ENCODE measurements around the gene RASGEF1C.
A peak's percentile ranks its signal among the peaks of the same experiment; 100 is the strongest.
"Not testable (repeated sequence)": the region's sequence is repeated elsewhere in the genome, so short reads cannot be mapped to it uniquely, and the experiment has no call there.

The RASGEF1C gene

DNA sequence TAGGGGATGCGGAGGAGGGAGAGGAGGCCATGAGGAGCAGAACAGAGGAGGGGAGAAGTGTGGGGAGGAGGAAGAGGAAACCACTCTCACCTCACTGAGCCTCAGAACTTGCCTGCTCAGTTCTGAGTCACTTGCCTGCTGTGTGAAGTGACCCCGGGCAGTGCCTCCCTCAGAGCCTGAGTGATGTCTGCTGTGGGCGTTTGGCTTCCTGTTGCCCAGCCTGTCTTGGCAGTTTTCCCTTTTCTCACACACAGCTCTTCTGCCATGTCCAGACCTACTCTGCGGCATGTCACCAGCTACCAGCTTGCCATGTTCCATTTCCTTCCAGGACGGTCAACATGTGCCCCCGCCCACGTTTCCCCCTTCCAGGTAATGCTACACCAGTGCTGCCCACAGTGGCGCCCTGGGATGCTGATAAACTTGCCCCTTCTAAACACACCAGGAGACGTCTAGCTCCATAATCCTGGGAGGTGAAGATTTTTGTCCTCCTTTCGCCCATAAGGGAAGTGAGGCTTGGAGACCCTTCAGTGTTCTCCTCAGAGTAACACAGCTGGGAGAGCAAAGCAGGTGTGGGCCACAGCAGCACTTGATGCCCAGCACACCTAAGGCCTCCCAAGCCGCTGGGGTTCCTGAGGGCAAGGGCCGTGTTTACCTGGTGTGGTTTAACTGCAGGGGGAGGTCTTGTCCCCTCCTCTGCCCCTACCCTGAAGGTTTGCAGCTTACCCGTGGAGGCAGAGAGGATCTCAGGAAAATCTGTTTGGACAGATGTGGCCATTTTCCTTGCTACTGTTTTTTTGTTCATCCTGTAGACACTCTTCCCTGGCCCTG is 73.7 kb downstream of the RASGEF1C start:
- DNase-seq = peak; percentile 54

DNA sequence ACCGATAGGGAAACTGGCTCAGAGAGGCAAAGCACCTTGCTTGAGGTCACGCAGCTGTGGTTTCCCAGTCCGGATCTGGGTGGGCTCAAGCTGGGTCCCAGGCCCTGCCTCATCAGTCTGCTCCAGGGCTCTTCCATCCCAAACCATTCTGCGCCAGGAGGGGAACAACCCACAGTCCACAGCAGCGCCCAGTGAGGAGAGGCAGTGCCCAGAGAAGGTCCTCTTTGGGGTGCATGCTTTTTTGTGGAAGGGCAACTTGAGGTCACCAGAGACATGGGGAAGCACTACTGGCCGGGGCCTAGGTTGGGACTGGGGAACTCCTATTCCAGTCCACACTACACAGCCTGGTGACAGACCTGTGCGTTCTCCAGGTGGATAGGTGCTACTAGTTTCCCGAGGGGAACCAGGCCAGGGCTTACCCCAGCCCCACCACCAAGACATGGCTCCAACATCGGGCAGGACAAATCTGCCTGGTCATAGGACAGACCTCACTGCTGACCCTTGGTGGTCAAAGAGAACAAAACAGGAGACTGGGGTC is 75.0 kb downstream of the RASGEF1C start:
- peak; percentile 51 for DNase-seq

DNA sequence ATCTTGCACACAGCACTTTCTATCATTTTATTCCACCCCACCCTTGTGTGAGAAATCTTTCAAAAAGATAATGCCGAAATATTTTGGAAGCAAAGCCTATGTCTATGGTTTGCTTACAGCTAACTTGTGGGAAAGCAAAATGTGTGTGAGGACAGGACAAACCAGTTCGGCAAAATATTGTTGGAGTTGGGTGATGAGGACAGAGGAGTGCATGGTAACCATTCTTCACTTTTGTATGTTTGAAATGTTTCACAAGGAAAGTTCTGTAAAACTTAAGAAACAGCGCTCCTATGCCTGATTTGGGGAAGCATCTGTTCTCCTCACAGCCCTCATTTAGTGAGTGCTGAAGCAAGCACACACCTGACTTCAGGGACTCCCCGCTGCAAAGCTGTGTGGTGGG is 75.5 kb downstream of the RASGEF1C start:
- DNase-seq = no peak

DNA sequence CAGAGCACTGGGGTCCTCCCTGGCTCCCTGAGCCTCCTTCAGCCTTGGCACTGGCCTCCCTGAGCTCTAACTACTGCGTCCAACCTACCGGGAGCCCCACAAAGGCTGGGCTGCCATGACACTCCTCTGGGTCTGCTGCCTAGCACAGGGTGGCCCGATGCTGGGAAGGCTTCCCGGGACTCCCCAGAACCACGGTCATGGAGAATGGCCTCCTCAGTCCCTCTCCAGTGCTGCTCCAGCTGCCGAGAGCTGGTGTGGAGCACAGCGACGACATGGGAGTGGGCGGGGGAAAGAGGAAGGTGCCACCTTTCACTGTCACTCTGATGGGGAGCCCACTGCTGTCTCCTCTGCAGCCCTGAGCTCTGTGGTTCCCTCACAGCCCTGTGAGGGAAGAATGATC is 76.0 kb downstream of the RASGEF1C start:
- DNase-seq = peak; percentile 38

DNA sequence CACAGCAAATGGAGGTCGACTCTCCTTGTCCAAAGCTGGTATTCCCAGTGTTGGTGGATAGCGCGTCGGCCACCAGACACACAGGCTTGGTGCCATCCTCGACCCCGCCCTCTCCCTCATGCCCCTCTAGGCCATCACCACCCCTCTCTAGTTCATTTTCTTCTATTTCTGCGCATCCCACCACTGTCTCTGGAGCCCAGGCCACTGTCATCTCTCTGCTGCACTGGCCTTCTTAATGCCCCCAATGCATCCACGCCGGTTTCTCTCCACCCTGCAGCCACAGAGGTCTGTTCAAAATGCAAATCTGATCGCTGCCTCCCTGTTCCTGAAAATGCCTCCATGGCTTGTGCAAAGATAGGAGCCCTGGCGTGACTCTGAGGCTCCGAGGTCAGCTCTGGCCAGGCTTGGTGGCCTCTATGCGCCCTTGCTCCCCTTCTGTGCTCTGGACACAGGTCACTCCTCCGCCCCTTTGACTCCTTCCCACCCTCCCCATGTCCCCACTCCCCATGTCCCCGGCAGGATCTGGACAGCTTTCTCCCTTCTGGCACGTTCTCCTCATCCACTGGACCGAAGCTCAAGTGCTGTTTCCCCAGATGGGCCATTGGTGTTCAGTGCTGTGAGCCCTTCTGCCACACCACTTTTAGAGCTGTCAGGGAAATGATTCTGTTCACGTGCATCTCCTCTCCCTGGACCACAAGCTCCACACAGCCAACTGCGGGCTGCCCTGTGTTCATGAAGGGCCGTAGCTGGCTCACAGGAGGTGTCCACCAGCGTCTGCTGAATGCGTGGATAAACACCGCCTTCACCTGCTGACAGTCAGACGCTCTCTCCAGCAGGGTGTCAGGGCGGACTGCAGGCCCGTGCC is 77.9 kb downstream of the RASGEF1C start:
- peak; percentile 40 for DNase-seq

DNA sequence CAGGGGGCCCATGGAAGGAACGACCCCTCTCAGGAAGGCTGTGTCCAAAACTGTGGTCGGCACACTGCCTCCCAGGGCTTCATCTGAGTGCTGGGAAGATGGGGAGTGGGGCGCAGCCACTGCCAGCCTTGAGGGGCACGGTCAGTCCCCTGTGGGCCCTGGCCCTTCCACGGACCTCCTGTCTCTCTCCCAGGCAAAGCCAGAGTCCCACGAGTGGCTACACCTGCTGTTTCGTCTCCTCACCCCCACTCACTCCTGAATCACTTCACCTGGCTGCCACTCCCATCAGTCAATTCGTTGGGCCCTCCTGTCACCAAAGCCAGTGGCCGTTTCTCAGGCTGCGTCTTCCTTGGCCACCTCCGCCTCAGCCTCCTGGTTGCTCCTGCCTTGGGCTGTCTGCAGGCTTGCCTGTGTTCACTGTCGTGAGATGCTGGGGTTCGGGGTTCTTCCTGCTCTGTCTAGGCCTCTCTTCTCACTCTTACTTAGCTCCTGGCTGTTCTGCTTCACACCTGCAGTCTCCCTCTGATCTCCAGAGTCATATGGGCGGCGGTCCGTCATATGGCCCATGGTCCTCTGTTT is 78.6 kb downstream of the RASGEF1C start:
- DNase-seq = peak; percentile 49

DNA sequence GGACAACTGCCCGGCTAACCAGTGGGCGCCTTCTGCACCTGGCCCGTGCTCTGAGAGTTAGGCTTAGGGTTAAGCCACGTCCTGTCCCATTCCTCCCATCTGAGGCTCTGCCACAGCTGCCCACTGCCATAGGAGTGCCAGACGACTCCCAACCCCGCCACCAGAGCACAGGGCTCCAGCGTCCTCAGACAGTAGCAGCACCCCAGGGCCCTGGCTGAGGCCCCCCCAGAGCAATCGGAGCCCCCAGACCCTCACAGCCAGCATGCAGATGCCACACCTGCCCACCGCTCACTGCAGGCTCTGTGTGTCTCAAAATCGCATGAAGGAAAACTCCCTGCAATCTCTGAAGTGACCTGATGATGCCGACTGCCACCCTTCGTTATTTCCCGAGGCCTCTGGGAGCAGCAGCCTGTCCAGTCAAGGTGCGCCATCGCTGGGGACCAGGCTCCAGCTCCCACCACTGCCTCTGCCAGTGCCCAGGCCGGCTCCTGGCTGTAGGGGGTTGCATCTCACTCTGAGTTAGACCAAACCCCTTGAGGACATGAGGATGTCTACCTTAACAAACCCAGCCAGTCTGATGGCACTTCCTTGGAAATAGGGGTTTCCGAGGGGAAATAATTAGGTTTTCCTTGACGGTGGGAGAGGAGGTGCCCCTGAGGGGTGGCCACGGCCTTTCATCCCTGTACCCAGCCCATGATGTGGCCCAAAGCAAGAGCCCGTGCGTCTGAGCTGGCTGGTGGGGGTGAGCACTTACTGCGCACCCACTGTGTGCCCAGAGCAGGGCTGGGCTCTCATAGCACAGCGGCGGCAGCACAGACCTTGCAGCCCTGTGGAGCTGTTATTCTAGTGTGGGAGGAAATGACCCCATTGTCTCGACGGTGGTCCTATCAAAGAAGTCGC is 79.5 kb downstream of the RASGEF1C start:
- DNase-seq = peak; percentile 34

DNA sequence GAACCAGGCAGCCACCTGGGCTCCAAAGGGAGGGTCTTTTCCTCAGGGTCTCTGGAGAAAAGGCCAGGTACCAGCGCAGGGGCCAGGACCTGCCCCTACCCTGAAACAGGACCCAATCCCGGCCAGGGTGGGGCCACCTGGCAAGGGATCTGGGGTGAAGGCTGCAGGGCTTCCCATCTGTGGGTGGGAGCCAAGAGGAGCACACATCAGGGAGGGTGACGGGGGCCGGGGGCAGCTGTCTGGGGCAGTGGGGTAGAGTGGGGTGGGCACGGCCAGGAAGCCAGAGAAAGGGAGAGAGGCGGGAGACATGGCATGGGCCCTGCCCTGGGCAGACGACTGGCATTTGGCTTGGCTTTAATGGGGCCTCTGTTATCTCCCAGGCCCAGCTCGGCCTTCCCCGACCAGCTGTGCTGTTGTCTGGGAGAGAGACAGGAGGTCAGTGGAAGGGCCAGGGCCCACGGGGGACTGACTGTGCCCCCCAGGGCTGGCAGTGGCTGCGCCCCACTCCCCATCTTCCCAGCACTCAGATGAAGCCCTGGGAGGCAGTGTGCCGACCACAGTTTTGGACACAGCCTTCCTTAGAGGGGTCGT is 80.2 kb downstream of the RASGEF1C start:
- peak; percentile 41 for DNase-seq

DNA sequence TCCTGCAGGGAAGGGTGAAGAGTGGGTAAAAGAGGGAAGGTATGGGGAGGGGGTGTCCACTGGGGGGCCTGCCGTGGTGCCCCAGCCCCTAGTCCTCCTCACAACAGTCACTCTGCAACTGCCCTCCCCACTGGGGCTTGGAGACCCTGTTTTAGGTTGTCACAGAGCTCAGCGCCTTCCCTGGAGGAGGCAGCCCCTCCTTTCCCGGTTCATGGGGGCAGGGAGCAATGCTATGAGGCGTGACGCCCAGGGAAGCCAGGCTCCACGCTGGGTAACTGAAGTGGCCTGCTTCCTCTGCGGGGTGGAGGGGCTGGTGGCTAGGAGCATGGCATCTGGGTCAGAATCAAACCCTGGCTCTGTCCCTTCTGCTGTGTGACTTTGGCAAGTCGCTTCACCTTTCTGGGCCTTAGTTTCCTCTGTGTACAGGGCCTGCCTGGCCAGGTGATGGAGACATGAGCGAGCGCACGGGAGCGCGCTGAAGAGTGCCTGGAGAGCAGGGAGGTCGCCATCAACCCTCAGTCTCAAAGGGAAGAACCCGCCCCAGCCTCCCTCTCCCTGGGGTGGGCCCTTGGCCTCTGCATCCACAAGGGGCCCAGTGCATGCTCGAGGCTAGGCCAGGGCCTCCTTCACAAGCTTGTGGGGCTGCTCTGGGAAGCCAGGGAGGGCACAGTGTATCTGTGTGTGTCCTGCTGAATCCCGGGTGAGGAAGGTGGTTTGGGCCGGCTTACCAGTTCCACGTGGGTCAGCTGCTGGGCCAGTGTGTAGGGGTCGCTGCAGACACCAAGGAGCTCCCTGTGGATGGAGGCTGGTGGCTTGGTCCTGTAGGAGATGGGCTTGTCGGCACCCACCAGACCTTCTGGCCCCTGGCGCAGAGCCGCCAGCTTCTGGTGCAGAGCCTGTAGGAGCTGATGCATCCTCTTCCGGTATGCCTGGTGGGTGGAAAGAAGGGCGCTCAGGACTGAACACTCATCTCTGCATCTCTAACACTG is 81.0 kb downstream of the RASGEF1C start:
- no peak for DNase-seq

DNA sequence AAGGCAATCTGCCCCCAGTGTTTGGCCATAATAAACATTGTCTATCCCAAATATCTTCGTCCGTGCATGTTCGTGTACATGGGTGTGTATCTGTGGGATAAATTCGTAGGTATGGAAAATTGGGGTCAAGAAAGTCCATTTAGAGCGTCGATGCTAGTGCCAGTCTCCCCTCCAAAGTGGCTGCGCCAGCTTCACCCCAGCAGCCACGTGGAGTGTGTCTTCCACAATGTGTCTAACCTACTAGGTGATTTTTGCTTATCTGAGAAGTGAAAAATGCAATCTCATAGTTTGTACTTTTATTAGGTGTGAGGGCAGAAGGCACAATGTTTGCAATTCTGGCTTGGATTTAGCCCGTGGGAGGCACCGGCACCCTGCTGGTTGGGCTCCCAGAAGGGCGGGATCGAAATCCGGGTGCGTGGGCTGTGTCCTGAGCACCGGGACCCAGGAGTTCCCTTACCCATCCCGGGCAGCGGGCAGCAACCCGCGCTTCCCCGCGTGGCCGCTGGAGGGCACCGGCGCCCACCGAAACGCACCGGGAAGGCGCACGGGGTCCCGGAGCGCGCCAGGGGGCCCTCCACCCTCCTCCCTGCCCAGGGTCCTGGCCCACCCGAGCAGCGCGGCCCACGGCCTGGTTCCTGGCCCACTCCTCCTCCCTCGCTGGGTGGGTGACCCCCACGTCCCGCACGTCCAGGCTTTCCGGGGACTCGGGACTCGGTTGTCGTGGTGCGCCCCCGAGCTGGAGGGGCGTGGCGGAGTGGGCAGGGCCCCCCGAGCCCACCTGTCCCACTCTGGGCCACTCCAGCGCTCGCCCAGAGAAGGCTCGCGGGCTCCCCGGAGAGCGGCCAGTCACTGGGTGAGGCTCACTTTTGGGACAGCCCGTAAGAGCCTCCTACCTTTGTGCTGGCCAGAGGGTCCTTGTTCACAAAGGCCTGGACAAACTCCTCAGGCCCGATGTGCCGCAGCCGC is 82.0 kb downstream of the RASGEF1C start:
- DNase-seq = peak; percentile 55

DNA sequence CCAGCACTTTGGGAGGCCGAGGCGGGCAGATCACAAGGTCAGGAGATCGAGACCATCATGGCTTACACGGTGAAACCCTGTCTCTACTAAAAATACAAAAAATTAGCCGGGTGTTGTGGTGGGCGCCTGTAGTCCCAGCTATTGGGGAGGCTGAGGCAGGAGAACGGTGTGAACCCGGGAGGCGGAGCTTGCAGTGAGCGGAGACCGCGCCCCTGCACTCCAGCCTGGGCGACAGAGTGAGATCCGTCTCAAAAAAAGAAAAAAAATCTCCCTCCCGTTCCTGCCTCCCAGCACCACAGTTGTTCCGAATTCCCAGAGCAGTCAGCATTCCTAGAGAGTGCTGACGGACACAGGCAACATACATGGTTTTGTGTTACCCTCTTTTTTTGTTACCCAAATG is 82.9 kb downstream of the RASGEF1C start:
- DNase-seq = not testable (repeated sequence)

DNA sequence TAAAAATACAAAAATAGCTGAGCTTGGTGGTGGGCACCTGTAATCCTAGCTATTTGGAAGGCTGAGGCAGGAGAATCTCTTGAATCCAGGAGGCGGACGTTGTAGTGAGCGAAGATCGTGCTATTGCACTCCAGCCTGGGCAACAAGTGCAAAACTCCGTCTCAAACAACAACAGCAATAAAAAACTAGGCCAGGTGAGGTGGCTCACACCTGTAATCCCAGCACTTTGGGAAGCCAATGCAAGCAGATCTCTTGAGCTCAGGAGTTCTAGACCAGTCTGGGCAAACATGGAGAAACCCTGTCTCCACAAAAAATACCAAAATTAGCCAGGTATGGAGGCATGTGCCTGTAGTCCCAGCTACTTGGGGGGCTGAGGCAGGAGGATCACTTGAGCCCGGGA is 84.3 kb downstream of the RASGEF1C start:
- not testable (repeated sequence) for DNase-seq

DNA sequence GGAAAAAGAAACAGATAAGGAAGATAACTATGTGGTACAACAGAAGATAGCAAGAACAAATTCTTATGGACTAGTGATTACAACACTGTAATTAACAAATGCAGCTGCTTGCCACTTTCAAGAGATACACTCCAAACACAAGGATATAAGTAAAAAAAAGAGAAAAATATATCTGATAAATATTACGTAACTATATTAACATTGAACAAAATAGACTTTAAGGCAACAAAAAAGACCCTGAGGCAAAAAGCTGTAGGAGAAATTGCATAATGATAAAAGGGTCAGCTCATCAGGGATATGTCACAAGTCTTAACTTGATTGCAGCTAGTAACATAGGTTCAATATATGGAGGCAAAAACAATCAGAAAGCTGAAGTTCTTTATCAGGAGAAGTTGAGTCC is 86.1 kb downstream of the RASGEF1C start:
- no peak for DNase-seq

DNA sequence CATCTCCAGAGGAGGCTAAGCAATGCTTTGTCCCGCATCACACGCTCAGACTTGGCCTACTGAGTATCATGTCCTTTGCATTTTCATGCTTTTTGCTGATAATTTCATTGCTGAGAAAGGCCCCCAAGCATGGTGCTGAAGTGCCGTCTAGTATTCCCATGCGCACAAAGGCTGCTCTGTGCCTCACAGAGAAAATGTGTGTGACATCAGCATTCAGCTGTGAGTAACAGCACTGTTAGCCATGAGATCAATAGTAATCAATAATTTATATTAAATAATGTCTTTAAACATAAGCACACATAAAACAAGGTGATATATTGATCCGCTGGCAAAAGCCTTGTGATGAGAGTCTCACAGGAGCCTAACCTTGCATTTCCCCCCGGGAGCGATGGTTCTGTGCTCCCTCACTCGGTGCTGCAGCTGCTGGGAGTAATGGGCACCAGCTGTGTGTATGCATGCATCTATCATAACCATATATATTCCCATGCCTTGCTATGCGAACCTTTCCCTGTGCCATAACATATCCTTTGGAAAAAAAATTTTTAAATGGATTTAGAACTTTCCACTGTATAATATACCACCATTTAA is 87.1 kb downstream of the RASGEF1C start:
- peak; percentile 22 for DNase-seq

DNA sequence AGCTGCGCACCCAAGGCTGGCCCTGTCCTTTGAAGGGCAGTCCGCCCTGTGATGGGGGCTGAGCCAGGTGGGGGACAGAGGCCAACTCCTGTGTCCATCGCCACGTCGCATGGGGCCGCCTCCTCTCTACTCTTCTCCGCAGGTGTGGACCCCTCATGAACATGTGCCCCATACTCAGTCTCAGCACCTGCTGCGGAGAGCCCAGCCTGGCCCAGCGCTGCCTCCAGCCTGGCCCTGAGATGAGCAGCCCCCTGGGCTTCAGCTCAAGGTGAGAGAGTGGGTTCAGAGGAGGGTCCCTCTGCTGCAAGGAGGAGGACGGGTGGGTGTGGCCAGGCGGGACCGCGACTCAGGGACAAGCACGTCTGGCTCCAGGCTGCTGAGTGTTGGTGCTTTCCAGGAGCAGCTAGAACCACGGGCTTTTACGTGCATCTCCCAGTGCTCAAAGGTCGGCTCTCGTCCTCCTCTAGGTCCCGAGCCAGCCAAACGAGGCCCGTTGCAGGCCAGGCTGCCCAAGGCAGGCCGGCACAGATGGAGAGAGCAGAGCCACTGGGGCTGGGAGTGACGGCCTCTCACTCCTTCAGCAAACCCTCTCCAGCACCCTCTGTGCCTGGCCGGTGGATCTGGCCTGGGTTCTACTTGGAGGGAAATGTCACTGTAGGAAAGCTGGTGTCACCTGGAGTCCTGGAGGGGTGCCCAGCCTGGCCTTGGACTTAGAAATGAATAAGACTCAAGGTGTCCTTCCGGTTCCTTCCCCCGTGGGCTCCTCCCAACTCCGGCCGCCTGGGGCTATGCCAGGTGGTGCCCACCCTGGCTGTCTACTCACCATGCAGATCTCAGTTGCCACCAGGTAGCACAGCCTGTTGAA is 88.5 kb downstream of the RASGEF1C start:
- DNase-seq = peak; percentile 51

DNA sequence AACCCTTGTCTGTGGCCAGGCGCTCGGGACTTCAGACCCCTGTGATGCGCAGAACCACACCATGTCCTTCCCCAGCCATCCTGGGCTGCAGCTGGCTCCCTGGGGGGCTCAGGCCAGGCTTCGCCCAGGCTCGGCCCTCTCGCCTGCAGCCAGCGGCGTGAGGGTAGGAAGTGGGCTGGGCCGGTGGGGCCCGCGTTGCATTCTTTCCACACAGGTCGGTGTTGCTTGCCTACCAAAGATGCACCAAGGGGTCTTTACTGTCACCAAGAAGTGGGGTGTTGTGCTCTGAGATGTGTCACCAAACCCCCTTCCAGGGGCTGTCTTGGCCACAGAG is 89.1 kb downstream of the RASGEF1C start:
- no peak for DNase-seq

DNA sequence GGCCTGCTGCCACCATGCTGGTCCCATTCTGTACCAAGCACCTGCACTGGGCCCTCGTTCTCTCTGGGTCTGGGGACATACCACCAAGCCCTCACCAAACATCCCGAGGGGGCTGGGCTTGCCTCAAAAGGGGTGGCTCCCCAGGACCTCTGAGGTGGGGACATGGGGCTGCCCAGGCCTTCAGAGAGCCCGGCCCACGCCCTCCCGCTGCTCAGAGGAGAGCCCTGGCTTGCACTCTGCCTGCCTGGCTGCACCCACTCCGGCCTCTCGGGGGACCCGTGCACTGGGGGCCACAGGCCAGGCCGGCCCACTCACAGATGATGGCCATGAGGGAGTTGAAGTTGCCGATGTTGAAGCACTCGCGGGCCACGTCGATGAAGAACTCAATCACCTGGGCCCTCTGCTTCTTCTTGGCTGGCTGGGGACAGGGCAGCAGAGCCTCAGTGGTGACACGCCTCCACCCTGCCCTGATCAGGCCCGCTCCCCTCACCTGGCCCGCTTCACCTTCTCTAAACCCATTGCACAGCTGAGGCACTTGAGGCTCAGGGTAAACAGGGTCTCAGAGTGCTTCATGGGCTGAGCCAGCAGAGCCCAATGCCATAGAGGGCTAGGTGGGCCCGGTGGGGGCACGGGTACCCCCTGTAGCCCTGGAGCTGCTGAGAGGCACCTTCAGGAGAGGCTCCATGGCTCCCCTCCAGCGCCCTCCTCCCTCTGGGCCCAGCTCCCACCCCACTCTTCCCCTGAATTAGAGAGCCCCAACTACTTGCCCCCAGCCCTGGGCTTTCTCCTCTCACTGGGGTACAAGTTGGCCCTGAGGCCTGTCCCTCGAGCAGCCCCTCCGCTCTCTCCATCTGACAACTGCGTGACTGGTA is 89.7 kb downstream of the RASGEF1C start:
- peak; percentile 45 for DNase-seq

All from islet precursor cell (in vitro differentiated cells).